ENCODE measurements around the gene TMEM203.
A peak's percentile ranks its signal among the peaks of the same experiment; 100 is the strongest.

TMEM203 gene

DNA sequence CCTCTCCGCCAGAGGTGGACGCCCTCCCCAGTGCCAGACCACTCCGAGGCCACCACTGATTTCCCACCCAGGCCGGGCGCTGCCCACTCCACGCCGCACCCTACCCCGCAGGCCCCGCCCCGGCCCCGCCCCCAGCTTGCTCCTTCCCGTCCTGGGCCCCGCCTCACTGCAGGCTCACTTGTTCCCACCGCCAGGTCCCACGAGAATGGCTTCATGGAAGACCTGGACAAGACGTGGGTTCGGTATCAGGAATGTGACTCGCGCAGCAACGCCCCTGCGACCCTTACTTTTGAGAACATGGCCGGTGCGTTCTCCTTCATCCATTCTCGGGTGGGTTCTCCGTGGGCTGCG lies 42.1 kb downstream of the TMEM203 start:
- DNase-seq: no peak

GRCh38 chr9:137162505-137163364 lies 42.7 kb downstream of the TMEM203 start:
- DNase-seq: peak; percentile 55

- peak; percentile 46 for DNase-seq
These were observed 43.6 kb downstream of the TMEM203 start for GRCh38 chr9:137161558-137162486.

DNA sequence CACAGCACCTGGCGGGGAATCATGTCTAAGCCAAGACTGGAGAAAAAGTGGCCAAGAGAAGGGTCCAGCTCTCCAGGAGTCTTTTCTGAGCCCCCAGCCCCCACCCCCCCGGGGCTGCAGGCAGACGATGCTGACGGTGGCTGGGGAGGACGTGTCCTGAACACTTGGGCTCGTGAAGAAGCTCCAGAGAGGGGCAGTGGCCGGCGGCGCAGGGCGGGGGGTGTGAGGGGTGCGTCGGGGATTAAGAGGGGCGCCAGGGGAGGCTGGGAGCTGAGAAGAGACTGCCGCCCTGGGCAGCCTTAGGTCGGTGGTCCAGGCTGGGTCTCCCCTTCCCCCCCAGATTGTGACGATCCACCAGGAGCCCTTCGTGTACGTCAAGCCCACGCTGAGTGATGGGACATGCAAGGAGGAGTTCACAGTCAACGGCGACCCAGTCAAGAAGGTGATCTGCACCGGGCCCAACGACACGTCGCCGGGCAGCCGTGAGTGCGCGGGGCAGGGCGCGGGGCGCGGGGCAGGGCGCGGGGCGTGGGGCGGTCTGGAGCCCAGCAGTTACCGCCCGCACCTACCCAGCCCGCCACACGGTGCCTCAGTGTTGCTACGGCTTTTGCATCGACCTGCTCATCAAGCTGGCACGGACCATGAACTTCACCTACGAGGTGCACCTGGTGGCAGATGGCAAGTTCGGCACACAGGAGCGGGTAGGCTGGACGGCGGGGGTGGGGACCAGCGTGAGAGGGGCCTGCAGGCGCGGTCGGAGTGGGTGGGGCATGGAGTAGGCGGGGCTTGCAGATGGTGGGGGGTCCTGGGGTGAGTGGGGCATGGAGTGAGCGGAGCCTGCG lies 44.5 kb downstream of the TMEM203 start:
- DNase-seq: no peak

DNA sequence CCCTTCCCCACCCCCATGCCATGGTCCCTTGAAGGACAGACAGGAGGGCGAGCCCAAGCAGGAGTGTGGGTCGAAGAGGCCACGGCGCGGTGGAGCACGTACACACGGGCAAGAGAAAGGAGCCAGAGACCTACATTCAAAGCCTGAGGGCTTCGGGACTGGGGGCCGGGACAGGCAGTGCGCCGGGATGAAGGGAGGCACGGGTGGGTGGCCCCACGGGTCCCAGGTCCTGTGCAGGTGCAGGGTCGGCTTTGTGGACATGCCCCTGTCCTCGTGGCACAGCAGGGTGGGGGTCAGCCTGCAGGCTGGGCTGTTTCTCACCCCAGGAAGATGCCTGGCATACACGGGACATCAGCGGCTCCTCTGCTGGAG lies 45.4 kb downstream of the TMEM203 start:
- no peak for DNase-seq

DNA sequence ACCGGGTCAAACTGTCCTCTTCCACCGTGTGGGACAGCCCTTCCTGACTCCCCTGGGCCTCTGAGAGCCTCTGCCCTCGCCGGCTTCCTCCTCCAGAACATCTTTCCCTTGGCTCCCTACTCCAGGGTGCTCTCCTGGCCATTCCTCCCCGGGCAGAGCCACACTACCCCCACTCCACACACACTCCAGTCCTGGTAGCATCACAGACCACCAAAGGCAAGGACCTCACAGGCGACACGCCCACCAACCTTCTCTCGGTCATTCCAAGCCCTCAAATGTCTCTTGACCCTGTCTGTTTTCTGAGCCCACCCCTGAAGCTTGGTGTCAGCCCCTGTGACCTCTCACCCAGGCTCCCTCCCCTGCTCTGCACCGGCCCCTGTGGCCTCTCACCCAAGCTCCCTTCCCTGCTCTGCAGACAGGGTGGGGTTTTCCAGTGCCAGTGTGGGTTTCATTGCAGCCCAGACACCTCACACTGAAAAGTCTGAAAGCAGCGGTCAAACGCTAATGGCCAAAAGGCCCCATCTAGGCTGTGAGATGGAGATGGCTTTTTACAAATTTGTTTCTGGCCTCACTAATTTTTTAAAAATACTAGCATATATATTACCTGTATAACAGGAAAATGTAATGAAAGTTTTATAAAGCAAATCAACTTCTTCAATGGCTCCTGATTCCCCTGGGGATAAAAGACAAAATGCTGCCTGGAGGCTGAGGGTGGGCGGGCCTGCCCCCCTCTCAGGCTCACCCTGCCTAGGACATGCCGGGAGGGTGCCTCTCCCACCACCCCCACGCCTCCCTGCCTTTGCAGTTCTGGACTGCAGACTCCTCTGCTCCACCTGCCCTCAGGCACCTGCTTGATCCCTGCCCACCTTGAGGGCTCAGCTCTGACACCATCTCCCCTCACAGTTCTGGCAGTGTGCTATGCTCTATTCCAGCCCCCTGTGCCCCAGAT lies 46.1 kb downstream of the TMEM203 start:
- DNase-seq: no peak

DNA sequence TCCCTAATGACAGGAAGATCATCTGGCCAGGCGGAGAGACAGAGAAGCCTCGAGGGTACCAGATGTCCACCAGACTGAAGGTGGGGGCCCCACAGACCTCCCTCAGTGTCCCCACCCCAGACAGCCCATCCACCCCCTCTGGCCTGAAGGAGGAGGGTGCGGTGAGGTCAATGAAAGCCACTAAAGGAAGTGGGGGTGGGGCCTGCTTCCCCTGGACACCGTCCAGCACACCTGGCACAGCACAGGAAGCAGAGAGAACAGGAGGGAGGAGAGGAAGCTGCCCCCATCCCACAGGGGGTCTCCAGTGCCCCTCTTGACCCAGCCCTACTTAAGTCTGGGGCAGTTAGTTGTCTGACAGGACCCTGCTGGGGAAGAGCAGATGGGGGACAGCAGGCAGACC lies 46.8 kb downstream of the TMEM203 start:
- no peak for DNase-seq

- no peak for DNase-seq
These were observed 47.6 kb downstream of the TMEM203 start for GRCh38 chr9:137157618-137158415.

- peak; percentile 89 for DNase-seq
These were observed 48.7 kb downstream of the TMEM203 start for GRCh38 chr9:137156567-137157375.

Data from hematopoietic multipotent progenitor cell treated with erythropoietin and hydrocortisone succinate and interleukin-3 and kit ligand, for 6 days (in vitro differentiated cells).